Stimulated activated CD4-positive, alpha-beta T cell treated with anti-CD3 and anti-CD28 coated beads, Interleukin-4, amount 100 ng/mL, for 4 hours (primary cell): ENCODE results near the gene STAC.
"Not testable (repeated sequence)": the region's sequence is repeated elsewhere in the genome, so short reads cannot be mapped to it uniquely, and the experiment has no call there.

Experiments used
- DNase-seq, 2 experiments: peaks; one replicate each; pipeline ENCODE4 v3.0.0-alpha.2; 2020

Gene STAC

GRCh38 chr3:36524560-36524959 is 144.3 kb downstream of the STAC start:
- DNase-seq = no peak

- no peak for DNase-seq
Measured at GRCh38 chr3:36525115-36525801, 145.0 kb downstream of the STAC start.

- DNase-seq = no peak
Measured at GRCh38 chr3:36538136-36538749, 157.9 kb downstream of the STAC start.

GRCh38 chr3:36540888-36541518 is 160.7 kb downstream of the STAC start:
- no peak for DNase-seq

GRCh38 chr3:36542186-36542585 is 161.9 kb downstream of the STAC start:
- DNase-seq = no peak

- DNase-seq = no peak
Measured at GRCh38 chr3:36543276-36543997, 163.1 kb downstream of the STAC start.

- no peak for DNase-seq
Measured at GRCh38 chr3:36546226-36546625, 165.9 kb downstream of the STAC start.

GRCh38 chr3:36548712-36549111 is 168.4 kb downstream of the STAC start:
- no peak for DNase-seq

- no peak for DNase-seq
Measured at GRCh38 chr3:36557021-36557707, 176.9 kb downstream of the STAC start.

GRCh38 chr3:36557708-36558421 is 177.6 kb downstream of the STAC start:
- no peak for DNase-seq

GRCh38 chr3:36558961-36559360 is 178.7 kb downstream of the STAC start:
- no peak for DNase-seq

GRCh38 chr3:36560685-36561084 is 180.4 kb downstream of the STAC start:
- no peak for DNase-seq

- no peak for DNase-seq
Measured at GRCh38 chr3:36561601-36562000, 181.3 kb downstream of the STAC start.

- no peak for DNase-seq
Measured at GRCh38 chr3:36562945-36563344, 182.6 kb downstream of the STAC start.

GRCh38 chr3:36575241-36575640 is 194.9 kb downstream of the STAC start:
- no peak for DNase-seq

GRCh38 chr3:36578418-36578817 is 198.1 kb downstream of the STAC start:
- DNase-seq = not testable (repeated sequence)

- DNase-seq = no peak
Measured at GRCh38 chr3:36579746-36580145, 199.4 kb downstream of the STAC start.

- DNase-seq = no peak
Measured at GRCh38 chr3:36580716-36581115, 200.4 kb downstream of the STAC start.

GRCh38 chr3:36591959-36592358 is 211.7 kb downstream of the STAC start:
- DNase-seq = no peak

GRCh38 chr3:36595511-36595910 is 215.2 kb downstream of the STAC start:
- DNase-seq = no peak

- no peak for DNase-seq
Measured at GRCh38 chr3:36596419-36596818, 216.1 kb downstream of the STAC start.

GRCh38 chr3:36597422-36597821 is 217.1 kb downstream of the STAC start:
- DNase-seq = no peak
